Lung (tissue), 12 donors: Measurements from ENCODE around the gene HACD4. TPM values are rescaled to one million over a fixed set of nuclear protein-coding genes. Genes with fewer than 3 reads are reported as not detected.

Source experiments
- ATAC-seq: fragments of 200-7000 bp; cut with Tn5 transposase; one replicate; pipeline ENCODE4 v1.9.1; 2020; ENCODE audit warnings: moderate number of reproducible peaks; ENCODE audit not compliant: insufficient read depth, low FRiP score
- DNase-seq, 3 donors: peaks; one replicate each; pipeline ENCODE4 v3.0.0-alpha.2; 2013 to 2017
- H3K27ac ChIP-seq, 2 donors: one replicate each; pipeline ENCODE4 v1.5.1; 2013; ENCODE audit warnings: mild to moderate bottlenecking in 2 of 2, moderate library complexity in 2 of 2, control low read depth in 1 of 2, inconsistent platforms in 1 of 2, low read depth in 1 of 2, low read length in 1 of 2
- H3K27me3 ChIP-seq, 3 donors: one replicate each; pipeline ENCODE4 v1.5.1; 2013; ENCODE audit warnings: low read length in 2 of 3; ENCODE audit not compliant: control insufficient read depth in 3 of 3, insufficient read depth in 3 of 3
- H3K36me3 ChIP-seq, 4 donors: one replicate each; pipeline ENCODE4 v1.5.1; 2013; ENCODE audit warnings: low read length in 4 of 4, mild to moderate bottlenecking in 1 of 4, moderate library complexity in 1 of 4; ENCODE audit not compliant: control insufficient read depth in 4 of 4, insufficient read depth in 4 of 4
- H3K4me1 ChIP-seq, 5 donors: one replicate each; pipeline ENCODE4 v1.5.1; 2013; ENCODE audit warnings: low read length in 5 of 5, mild to moderate bottlenecking in 2 of 5, moderate library complexity in 1 of 5; ENCODE audit not compliant: control insufficient read depth in 5 of 5, insufficient read depth in 5 of 5
- H3K4me3 ChIP-seq: one replicate; pipeline ENCODE4 v1.5.1; 2013; ENCODE audit warnings: mild to moderate bottlenecking, control low read depth, moderate library complexity
- H3K9ac ChIP-seq, 2 donors: one replicate each; pipeline ENCODE4 v1.5.1; 2013; ENCODE audit warnings: low read length in 2 of 2, control low read depth in 1 of 2; ENCODE audit not compliant: insufficient read depth in 1 of 2
- H3K9me3 ChIP-seq, 4 donors: one replicate each; pipeline ENCODE4 v1.5.1; 2013; ENCODE audit warnings: low read length in 3 of 4, mild to moderate bottlenecking in 1 of 4, moderate library complexity in 1 of 4; ENCODE audit not compliant: control insufficient read depth in 4 of 4, insufficient read depth in 3 of 4
- WGBS, 2 donors: extraction: QIAGEN DNeasy Blood & Tissue Kit; methylation state at CpG; one replicate each; pipeline ENCODE4 v1.1.7; 2013; 5-methylcytosine and 5-hydroxymethylcytosine counted together
- polyA plus RNA-seq, 2 donors: library from polyadenylated mRNA; stranded (reverse); fragments of 200-250 nt; gene quantifications; one replicate each; pipeline ENCODE4 v1.2.1, GENCODE V29; 2013
- total RNA-seq, 2 donors: library from RNA; depleted of rRNA in 1 of 2; stranded (reverse); fragments of >200 nt in 1 of 2; gene quantifications; one replicate each; pipeline ENCODE4 v1.2.1, GENCODE V29; 2014 to 2021
- TF ChIP-seq, protein P1 (sequence below): IDR thresholded peaks from 2 replicates; pipeline ENCODE4 v1.5.1; 2012; ENCODE audit warnings: mild to moderate bottlenecking; ENCODE audit errors: control extremely low read depth, extremely low read depth
- donor health status: control.
- donor health status: control.
- donor health status: Bipolar disorder and iron deficiency.
- donor health status: healthy.
- donor health status: DM: yes; HTN: yes; CAD: no.

HACD4 gene
- total and polyA plus RNA-seq, 4 donors, result 2.7 to 15.2 (median 4.8) TPM

DNA sequence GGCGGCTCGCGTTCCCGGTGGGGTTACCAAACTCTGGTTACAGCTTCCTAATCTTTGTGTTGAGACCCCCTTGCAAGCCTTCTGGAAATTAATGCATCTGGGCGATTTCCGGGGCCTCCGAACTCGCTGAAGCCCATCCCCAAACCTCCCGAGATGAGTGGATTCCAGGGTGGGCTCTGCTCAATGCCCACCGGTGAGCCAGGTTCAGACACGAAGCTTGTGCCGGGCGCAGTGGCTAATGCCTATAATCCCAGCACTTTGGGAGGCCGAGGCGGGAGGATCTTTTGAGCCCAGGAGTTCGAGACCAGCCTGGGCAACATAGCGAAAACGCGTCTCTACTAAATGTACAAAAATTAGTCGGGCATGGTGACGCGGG, 356 bp upstream of the HACD4 start:
- TF ChIP-seq, protein P1, sequence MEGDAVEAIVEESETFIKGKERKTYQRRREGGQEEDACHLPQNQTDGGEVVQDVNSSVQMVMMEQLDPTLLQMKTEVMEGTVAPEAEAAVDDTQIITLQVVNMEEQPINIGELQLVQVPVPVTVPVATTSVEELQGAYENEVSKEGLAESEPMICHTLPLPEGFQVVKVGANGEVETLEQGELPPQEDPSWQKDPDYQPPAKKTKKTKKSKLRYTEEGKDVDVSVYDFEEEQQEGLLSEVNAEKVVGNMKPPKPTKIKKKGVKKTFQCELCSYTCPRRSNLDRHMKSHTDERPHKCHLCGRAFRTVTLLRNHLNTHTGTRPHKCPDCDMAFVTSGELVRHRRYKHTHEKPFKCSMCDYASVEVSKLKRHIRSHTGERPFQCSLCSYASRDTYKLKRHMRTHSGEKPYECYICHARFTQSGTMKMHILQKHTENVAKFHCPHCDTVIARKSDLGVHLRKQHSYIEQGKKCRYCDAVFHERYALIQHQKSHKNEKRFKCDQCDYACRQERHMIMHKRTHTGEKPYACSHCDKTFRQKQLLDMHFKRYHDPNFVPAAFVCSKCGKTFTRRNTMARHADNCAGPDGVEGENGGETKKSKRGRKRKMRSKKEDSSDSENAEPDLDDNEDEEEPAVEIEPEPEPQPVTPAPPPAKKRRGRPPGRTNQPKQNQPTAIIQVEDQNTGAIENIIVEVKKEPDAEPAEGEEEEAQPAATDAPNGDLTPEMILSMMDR, result no peak
- no peak for DNase-seq
- Histone ChIP-seq H3K27me3 (no peaks in the 10 kb centered on the region), H3K9me3 (no peaks in the 10 kb centered on the region), H3K4me1 (peaks cover 0 to 8% (median 0%) of the 10 kb centered on the region in 5 donors), H3K4me3 (peak overlapping the region; percentile 5), H3K27ac (peak overlapping the region in 1 of 2 donors; percentile 84), H3K9ac (peak overlapping the region; percentile 7 to 14), H3K36me3 (no peaks in the 10 kb centered on the region)
- 67 to 70% methylated on average over 22 of the region's 22 CpGs for WGBS, 2 donors
- no peak for ATAC-seq

DNA sequence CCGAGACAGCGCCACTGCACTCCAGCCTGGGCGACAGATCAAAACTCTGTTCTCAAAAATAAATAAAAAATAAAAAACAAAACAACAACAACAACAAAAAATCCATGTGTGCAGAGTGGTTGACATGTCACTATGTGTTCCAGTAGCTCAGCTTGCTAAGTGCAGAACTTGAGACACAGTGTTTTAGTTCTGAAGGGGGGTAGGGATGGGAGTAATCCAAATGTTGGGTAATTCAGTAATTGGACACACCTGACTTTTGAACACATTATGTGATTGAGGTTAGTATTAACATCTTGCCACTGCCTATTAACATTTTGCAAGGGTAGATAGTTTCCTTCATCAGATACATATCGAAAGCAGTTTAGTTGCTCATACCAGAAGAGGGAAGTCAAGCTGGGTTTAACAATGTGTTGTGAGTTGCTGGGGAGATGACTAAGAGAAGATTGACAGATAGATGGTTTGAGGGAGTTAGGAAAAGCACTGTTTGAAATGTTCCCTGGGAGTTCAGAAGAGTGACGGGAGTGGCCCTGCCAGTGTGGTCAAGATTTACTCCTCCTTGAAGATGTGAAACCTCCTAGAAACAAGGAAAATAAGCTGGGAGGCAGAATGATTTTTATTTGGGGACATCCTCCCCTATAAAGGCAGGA, 928 bp downstream of the HACD4 start:
- 65 to 69% methylated on average over 5 of the region's 5 CpGs for WGBS, 2 donors
- no peak overlapping the region for H3K4me3 ChIP-seq
- H3K9me3 ChIP-seq, result no peaks in the 10 kb centered on the region
- peaks cover 0 to 8% (median 0%) of the 10 kb centered on the region in 5 donors for H3K4me1 ChIP-seq
- peak overlapping the region in 1 of 2 donors; percentile 84 for H3K27ac ChIP-seq
- DNase-seq (peak in 2 of 3 donors; percentile 25 to 39), ATAC-seq (peak; percentile 54)
- peak overlapping the region; percentile 8 to 47 for H3K9ac ChIP-seq
- H3K27me3 ChIP-seq, result no peaks in the 10 kb centered on the region
- H3K36me3 ChIP-seq, result peaks cover 0 to 2% (median 0%) of the 10 kb centered on the region in 4 donors
- TF ChIP-seq, protein P1, result no peak

DNA sequence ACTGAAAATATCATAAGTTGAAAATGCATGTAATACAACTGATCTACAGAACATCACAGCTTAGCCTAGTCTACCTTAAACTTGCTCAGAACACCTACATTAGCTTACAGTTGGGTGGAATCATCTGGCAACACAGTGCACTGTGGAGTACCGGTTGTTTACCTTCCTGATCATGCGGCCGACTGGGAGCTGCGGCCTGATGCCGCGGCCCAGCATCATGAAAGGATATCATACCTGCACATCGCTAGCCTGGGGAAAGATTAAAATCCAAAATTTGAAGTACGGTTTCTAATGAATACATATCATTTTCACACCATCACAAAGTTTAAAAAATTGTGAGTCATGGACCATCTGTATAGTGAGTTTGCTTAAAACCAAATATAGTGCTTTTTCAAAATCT, 1.8 kb downstream of the HACD4 start:
- no peaks in the 10 kb centered on the region for H3K9me3 ChIP-seq
- WGBS, 2 donors, result 64 to 78% methylated on average over 8 of the region's 8 CpGs
- TF ChIP-seq, protein P1, result no peak
- no peak overlapping the region for H3K27ac ChIP-seq
- H3K4me1 ChIP-seq, result peaks cover 0 to 8% (median 0%) of the 10 kb centered on the region in 5 donors
- H3K9ac ChIP-seq, result no peak overlapping the region
- H3K36me3 ChIP-seq, result peaks cover 0 to 2% (median 0%) of the 10 kb centered on the region in 4 donors
- H3K27me3 ChIP-seq, result no peaks in the 10 kb centered on the region
- no peak for ATAC-seq
- H3K4me3 ChIP-seq, result no peak overlapping the region
- no peak for DNase-seq
